BLaER1 treated with 17β-estradiol and CSF1 and Interleukin-3, amounts not matched to agents 10 nM and 100 nM (cell line): ENCODE measurements around the gene ABHD10.

Experiments used
- H3K27ac ChIP-seq, 11 experiments: shearing (Covaris generic); formaldehyde crosslinking; 2 replicates each; pipeline ENCODE4 v1.8.1; 2022
- H3K27me3 ChIP-seq, 11 experiments: shearing (Covaris generic); formaldehyde crosslinking; 2 replicates each; pipeline ENCODE4 v1.8.1; 2022
- H3K36me3 ChIP-seq, 11 experiments: shearing (Covaris generic); formaldehyde crosslinking; 2 replicates each; pipeline ENCODE4 v1.8.1; 2022
- H3K4me1 ChIP-seq, 10 experiments: shearing (Covaris generic); formaldehyde crosslinking; 2 replicates each; pipeline ENCODE4 v1.8.1; 2022
- H3K4me2 ChIP-seq, 11 experiments: shearing (Covaris generic); formaldehyde crosslinking; 2 replicates each; pipeline ENCODE4 v1.8.1; 2022
- H3K4me3 ChIP-seq, 10 experiments: shearing (Covaris generic); formaldehyde crosslinking; 2 replicates each; pipeline ENCODE4 v1.8.1; 2022
- H3K9ac ChIP-seq, 11 experiments: shearing (Covaris generic); formaldehyde crosslinking; 2 replicates each; pipeline ENCODE4 v1.8.1; 2022
- H3K9me3 ChIP-seq, 11 experiments: shearing (Covaris generic); formaldehyde crosslinking; replicated peaks in 1 of 11; 2 replicates each; pipeline ENCODE4 v1.8.1; 2022
- H4K20me1 ChIP-seq, 11 experiments: shearing (Covaris generic); formaldehyde crosslinking; 2 replicates each; pipeline ENCODE4 v1.8.1; 2022
- Cebpa-rat ChIP-seq, 11 experiments: shearing (Covaris generic); IDR thresholded peaks; 2 replicates each; pipeline ENCODE4 v1.8.1; 2022

ABHD10 gene

GRCh38 chr3:111947231-111947630 lies 31.6 kb upstream of the ABHD10 start:
- Histone ChIP-seq H3K27me3 (no peaks in the 10 kb centered on the region), H3K36me3 (peaks cover 0 to 9% (median 0%) of the 10 kb centered on the region in 11 experiments; a peak in 3 of 22 replicates), H4K20me1 (no peaks in the 10 kb centered on the region), H3K9me3 (no peaks in the 10 kb centered on the region), H3K4me1 (no peaks in the 10 kb centered on the region), H3K4me2 (no peak overlapping the region), H3K9ac (no peak overlapping the region), H3K4me3 (no peak overlapping the region), H3K27ac (no peak overlapping the region)
- TF ChIP-seq Cebpa-rat (IDR thresholded peaks at IDR 0.05) = no peak

- H3K4me3 ChIP-seq = no peak overlapping the region
- H3K9me3 ChIP-seq = no peaks in the 10 kb centered on the region
- H4K20me1 ChIP-seq = no peaks in the 10 kb centered on the region
- no peaks in the 10 kb centered on the region for H3K4me1 ChIP-seq
- peaks cover 0 to 12% (median 0%) of the 10 kb centered on the region in 11 experiments; a peak in 4 of 22 replicates for H3K36me3 ChIP-seq
- no peak for TF ChIP-seq Cebpa-rat (IDR thresholded peaks at IDR 0.05)
- no peak overlapping the region for H3K9ac ChIP-seq
- H3K4me2 ChIP-seq = no peak overlapping the region
- no peak overlapping the region for H3K27ac ChIP-seq
- H3K27me3 ChIP-seq = no peaks in the 10 kb centered on the region
Measured at GRCh38 chr3:111948786-111949185, 30.0 kb upstream of the ABHD10 start.

GRCh38 chr3:111949712-111950111 lies 29.1 kb upstream of the ABHD10 start:
- Histone ChIP-seq H3K4me2 (no peak overlapping the region), H3K9ac (no peak overlapping the region), H4K20me1 (no peaks in the 10 kb centered on the region), H3K4me3 (no peak overlapping the region), H3K36me3 (peaks cover 0 to 13% (median 0%) of the 10 kb centered on the region in 11 experiments; a peak in 4 of 22 replicates), H3K9me3 (no peaks in the 10 kb centered on the region), H3K4me1 (no peaks in the 10 kb centered on the region), H3K27me3 (no peaks in the 10 kb centered on the region), H3K27ac (no peak overlapping the region)
- no peak for TF ChIP-seq Cebpa-rat (IDR thresholded peaks at IDR 0.05)

GRCh38 chr3:111951032-111951431 lies 27.8 kb upstream of the ABHD10 start:
- Histone ChIP-seq H3K9ac (no peak overlapping the region), H3K4me2 (no peak overlapping the region), H4K20me1 (no peaks in the 10 kb centered on the region), H3K27me3 (no peaks in the 10 kb centered on the region), H3K4me1 (no peaks in the 10 kb centered on the region), H3K9me3 (no peaks in the 10 kb centered on the region), H3K4me3 (no peak overlapping the region), H3K27ac (no peak overlapping the region), H3K36me3 (peaks cover 0 to 13% (median 0%) of the 10 kb centered on the region in 11 experiments; a peak in 4 of 22 replicates)
- TF ChIP-seq Cebpa-rat (IDR thresholded peaks at IDR 0.05) = no peak

- TF ChIP-seq Cebpa-rat (IDR thresholded peaks at IDR 0.05) = no peak
- Histone ChIP-seq H3K4me3 (no peak overlapping the region), H3K9ac (no peak overlapping the region), H3K27me3 (no peaks in the 10 kb centered on the region), H3K36me3 (peaks cover 0 to 13% (median 0%) of the 10 kb centered on the region in 11 experiments; a peak in 4 of 22 replicates), H3K4me2 (no peak overlapping the region), H3K27ac (no peak overlapping the region), H3K4me1 (no peaks in the 10 kb centered on the region), H4K20me1 (no peaks in the 10 kb centered on the region), H3K9me3 (no peaks in the 10 kb centered on the region)
Measured at GRCh38 chr3:111952086-111952485, 26.7 kb upstream of the ABHD10 start.

- TF ChIP-seq Cebpa-rat (IDR thresholded peaks at IDR 0.05) = no peak
- H3K36me3 ChIP-seq = peaks cover 0 to 13% (median 0%) of the 10 kb centered on the region in 11 experiments; a peak in 4 of 22 replicates
Measured at GRCh38 chr3:111952866-111953450, 25.9 kb upstream of the ABHD10 start.

GRCh38 chr3:111954228-111954990 lies 24.4 kb upstream of the ABHD10 start:
- no peak for TF ChIP-seq Cebpa-rat (IDR thresholded peaks at IDR 0.05)
- Histone ChIP-seq H3K4me2 (no peak overlapping the region), H3K4me1 (no peaks in the 10 kb centered on the region), H3K4me3 (no peak overlapping the region), H3K9ac (no peak overlapping the region), H3K9me3 (no peaks in the 10 kb centered on the region), H3K27me3 (no peaks in the 10 kb centered on the region), H3K27ac (no peak overlapping the region), H4K20me1 (no peaks in the 10 kb centered on the region), H3K36me3 (peaks cover 0 to 12% (median 0%) of the 10 kb centered on the region in 11 experiments; a peak in 2 of 22 replicates)

More at GRCh38 chr3:111952866-111953450, 25.9 kb upstream of the ABHD10 start:
- Histone ChIP-seq H3K9me3 (no peaks in the 10 kb centered on the region), H4K20me1 (no peaks in the 10 kb centered on the region), H3K4me2 (no peak overlapping the region), H3K27me3 (no peaks in the 10 kb centered on the region), H3K9ac (no peak overlapping the region), H3K4me1 (no peaks in the 10 kb centered on the region), H3K27ac (no peak overlapping the region), H3K4me3 (no peak overlapping the region)

GRCh38 chr3:111955876-111956275 lies 22.9 kb upstream of the ABHD10 start:
- no peak for TF ChIP-seq Cebpa-rat (IDR thresholded peaks at IDR 0.05)
- no peaks in the 10 kb centered on the region for H3K27me3 ChIP-seq
- H3K4me2 ChIP-seq = no peak overlapping the region
- no peaks in the 10 kb centered on the region for H3K4me1 ChIP-seq
- H3K4me3 ChIP-seq = no peak overlapping the region
- no peak overlapping the region for H3K9ac ChIP-seq
- H3K9me3 ChIP-seq = no peaks in the 10 kb centered on the region
- H3K27ac ChIP-seq = no peak overlapping the region
- peaks cover 0 to 12% (median 0%) of the 10 kb centered on the region in 11 experiments; a peak in 2 of 22 replicates for H3K36me3 ChIP-seq
- no peaks in the 10 kb centered on the region for H4K20me1 ChIP-seq

GRCh38 chr3:111956449-111956848 lies 22.4 kb upstream of the ABHD10 start:
- no peaks in the 10 kb centered on the region for H4K20me1 ChIP-seq
- TF ChIP-seq Cebpa-rat (IDR thresholded peaks at IDR 0.05) = no peak
- no peaks in the 10 kb centered on the region for H3K27me3 ChIP-seq
- no peak overlapping the region for H3K4me2 ChIP-seq
- H3K27ac ChIP-seq = no peak overlapping the region
- no peak overlapping the region for H3K4me3 ChIP-seq
- no peaks in the 10 kb centered on the region for H3K9me3 ChIP-seq
- peaks cover 0 to 12% (median 0%) of the 10 kb centered on the region in 11 experiments; a peak in 2 of 22 replicates for H3K36me3 ChIP-seq
- no peak overlapping the region for H3K9ac ChIP-seq
- no peaks in the 10 kb centered on the region for H3K4me1 ChIP-seq
